Sigmoid colon (tissue), 7 donors: Measurements from ENCODE around the gene IRF2BP2. TPM values are rescaled to one million over a fixed set of nuclear protein-coding genes. Genes with fewer than 3 reads are reported as not detected.

Experiments
- DNase-seq: peaks from one replicate; pipeline ENCODE4 v3.0.0-alpha.2; 2019
- H3K27ac ChIP-seq, 4 donors: fragments of 200-600 bp; sonication (generic); one replicate each; pipeline ENCODE4 v1.5.1; 2016 to 2019; ENCODE audit warnings: mild to moderate bottlenecking in 1 of 4
- H3K27me3 ChIP-seq, 3 donors: fragments of 200-600 bp; sonication (generic); one replicate each; pipeline ENCODE4 v1.5.1; 2019; ENCODE audit warnings: mild to moderate bottlenecking in 1 of 3
- H3K36me3 ChIP-seq, 4 donors: fragments of 200-600 bp; sonication (generic); one replicate each; pipeline ENCODE4 v1.5.1; 2016 to 2019
- H3K4me1 ChIP-seq, 4 donors: fragments of 200-600 bp; sonication (generic); one replicate each; pipeline ENCODE4 v1.5.1; 2017 to 2019
- H3K4me3 ChIP-seq, 4 donors: fragments of 200-600 bp; sonication (generic); one replicate each; pipeline ENCODE4 v1.5.1; 2017 to 2019; ENCODE audit warnings: mild to moderate bottlenecking in 2 of 4, moderate library complexity in 1 of 4
- H3K9me3 ChIP-seq, 4 donors: fragments of 200-600 bp in 3 of 4; sonication (generic) in 3 of 4; one replicate each; pipeline versions ENCODE4 v1.5.1 to v1.6.1; 2013 to 2019
- EP300 ChIP-seq, 4 donors: sonication (generic); formaldehyde crosslinking; IDR thresholded peaks; one replicate each; pipeline ENCODE4 v1.6.1; 2017; ENCODE audit warnings: antibody characterized with exemption in 4 of 4
- POLR2A ChIP-seq, 2 donors: fragments of 450-650 bp; IDR thresholded peaks; one replicate each; pipeline ENCODE4 v1.6.1; 2016; ENCODE audit warnings: antibody characterized with exemption in 2 of 2, mild to moderate bottlenecking in 2 of 2, moderate library complexity in 2 of 2
- POLR2AphosphoS5 ChIP-seq, 4 donors: sonication (generic); formaldehyde crosslinking; IDR thresholded peaks; one replicate each; pipeline ENCODE4 v1.6.1; 2017; ENCODE audit warnings: antibody characterized with exemption in 4 of 4
- WGBS, 2 donors: extraction: QIAGEN DNeasy Blood & Tissue Kit; methylation state at CpG; one replicate each; pipeline ENCODE4 v1.1.7; 2013; 5-methylcytosine and 5-hydroxymethylcytosine counted together
- intact Hi-C: fragments of 100-400 bp; cut with DNase I; formaldehyde crosslinking; loops from one replicate; pipeline ENCODE4 v1.15.1; 2023
- polyA plus RNA-seq, 3 donors: library from polyadenylated mRNA; stranded (reverse); fragments of 200-250 nt; gene quantifications; one replicate each; pipeline ENCODE4 v1.2.3, GENCODE V29; 2013
- total RNA-seq, 4 donors: library from RNA; depleted of rRNA; stranded (reverse); fragments of >200 nt; gene quantifications; one replicate each; pipeline ENCODE4 v1.1.0, GENCODE V29; 2016
- TF ChIP-seq, protein P1 (sequence below), 4 experiments: fragments of 450-650 bp in 3 of 4; fragments of 200-600 bp in 1 of 4; IDR thresholded peaks; one replicate each; pipeline ENCODE4 v1.5.1; 2016 to 2019; ENCODE audit warnings: antibody characterized with exemption in 4 of 4, mild to moderate bottlenecking in 3 of 4, moderate library complexity in 2 of 4
- donor health status: healthy with polysubstance abuse.
- donor health status: Bipolar disorder and iron deficiency.
- donor health status: healthy.

The IRF2BP2 gene
- total and polyA plus RNA-seq, 7 donors = 39.1 to 86.9 (median 59.6) TPM

DNA sequence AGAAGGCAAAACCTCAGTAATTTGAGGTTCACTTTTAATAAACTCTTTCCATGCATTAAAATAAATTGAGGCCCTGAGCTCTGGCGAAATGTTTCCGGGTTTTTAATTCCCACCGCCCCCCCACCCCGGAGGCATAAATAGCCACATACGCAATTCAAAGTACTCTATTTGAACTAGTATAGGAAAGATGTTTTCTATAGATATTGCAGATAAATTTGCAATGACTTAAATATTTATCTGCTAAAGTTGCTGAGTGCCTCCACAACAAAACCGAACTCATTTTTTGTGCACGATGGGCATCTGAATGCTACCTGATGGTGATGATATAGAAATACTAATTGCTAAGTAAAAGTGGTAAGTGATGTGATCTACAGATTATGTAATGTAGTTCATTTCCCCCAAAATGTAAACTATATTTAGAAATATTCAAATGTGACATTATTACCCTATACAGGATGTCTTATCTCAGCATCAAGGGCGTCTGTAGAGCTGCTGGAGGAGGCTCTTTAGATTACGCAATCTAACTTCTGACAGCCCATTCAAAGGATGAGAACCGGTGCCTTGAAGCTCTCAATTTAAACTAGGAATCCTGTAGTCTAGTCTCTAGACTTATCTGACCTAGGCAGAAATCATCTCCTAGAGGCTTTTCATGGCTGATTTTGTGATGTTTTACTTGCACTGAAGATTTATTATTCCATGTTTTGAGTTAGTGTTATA, 8.5 kb downstream of the IRF2BP2 start:
- WGBS, 2 donors = 4 to 15% methylated on average over 10 of the region's 10 CpGs
- H3K36me3 ChIP-seq = peaks cover 0 to 9% (median 0%) of the 10 kb centered on the region in 4 donors
- TF ChIP-seq POLR2AphosphoS5 (IDR thresholded peaks at IDR 0.05) (peak; percentile 49 to 74 (median 62)), POLR2A (IDR thresholded peaks at IDR 0.05) (no peak), EP300 (IDR thresholded peaks at IDR 0.05) (peak in 1 of 4 donors; percentile 31)
- TF ChIP-seq, protein P1, sequence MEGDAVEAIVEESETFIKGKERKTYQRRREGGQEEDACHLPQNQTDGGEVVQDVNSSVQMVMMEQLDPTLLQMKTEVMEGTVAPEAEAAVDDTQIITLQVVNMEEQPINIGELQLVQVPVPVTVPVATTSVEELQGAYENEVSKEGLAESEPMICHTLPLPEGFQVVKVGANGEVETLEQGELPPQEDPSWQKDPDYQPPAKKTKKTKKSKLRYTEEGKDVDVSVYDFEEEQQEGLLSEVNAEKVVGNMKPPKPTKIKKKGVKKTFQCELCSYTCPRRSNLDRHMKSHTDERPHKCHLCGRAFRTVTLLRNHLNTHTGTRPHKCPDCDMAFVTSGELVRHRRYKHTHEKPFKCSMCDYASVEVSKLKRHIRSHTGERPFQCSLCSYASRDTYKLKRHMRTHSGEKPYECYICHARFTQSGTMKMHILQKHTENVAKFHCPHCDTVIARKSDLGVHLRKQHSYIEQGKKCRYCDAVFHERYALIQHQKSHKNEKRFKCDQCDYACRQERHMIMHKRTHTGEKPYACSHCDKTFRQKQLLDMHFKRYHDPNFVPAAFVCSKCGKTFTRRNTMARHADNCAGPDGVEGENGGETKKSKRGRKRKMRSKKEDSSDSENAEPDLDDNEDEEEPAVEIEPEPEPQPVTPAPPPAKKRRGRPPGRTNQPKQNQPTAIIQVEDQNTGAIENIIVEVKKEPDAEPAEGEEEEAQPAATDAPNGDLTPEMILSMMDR (IDR thresholded peaks at IDR 0.05) = no peak
- peaks cover 0 to 61% (median 53%) of the 10 kb centered on the region in 4 donors for H3K4me1 ChIP-seq
- no peak for DNase-seq
- no peaks in the 10 kb centered on the region for H3K27me3 ChIP-seq
- intact Hi-C loops = loop anchor here (2.0 kb wide), 1 partner anchor 57 kb away; no protein-coding TSS in a partner anchor
- peak overlapping the region in 1 of 4 donors; percentile 50 for H3K4me3 ChIP-seq
- H3K27ac ChIP-seq = peak overlapping the region; percentile 97 to 100 (median 100)
- no peaks in the 10 kb centered on the region for H3K9me3 ChIP-seq

DNA sequence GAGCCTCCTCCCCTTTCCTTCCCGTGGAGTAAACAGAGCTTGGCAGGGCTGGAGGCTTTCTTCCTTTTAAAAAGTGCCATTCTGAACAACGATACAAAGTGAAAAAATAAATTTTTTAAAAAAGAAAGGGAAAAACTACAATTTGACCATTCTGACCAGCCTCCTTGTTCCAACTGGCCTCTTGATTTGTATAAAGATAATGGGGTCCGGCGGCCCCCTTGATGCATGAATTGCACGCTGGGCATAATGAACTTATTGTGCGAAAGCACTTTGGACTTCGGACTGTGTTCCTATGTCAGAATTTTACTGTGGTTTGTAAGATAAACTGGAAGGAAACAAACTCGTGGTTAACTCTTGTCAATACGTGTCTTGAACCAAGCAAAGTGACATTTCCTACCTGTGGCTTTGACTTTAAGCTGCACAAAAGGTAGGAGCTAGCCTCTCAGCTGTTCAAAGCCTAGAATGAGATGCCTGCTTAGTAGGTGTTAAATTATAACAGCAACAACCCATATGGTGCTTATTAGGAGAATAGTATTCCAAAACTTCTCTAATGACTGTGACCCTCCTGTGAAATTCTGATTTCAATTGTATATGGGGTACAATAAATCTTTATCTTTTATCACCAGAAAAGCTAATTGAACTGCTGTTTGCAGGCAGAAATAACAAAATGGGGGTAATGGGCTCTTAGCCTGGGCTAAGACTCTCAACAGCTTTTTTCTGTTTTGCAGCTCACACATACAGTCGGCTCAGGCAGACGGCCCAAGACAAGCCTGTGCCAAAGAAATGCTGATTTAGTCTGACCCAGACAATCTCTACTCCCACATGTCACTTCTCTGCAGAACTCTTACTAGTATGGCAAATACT, 9.3 kb downstream of the IRF2BP2 start:
- Histone ChIP-seq H3K27ac (peak overlapping the region; percentile 97 to 100 (median 100)), H3K4me1 (peaks cover 0 to 61% (median 53%) of the 10 kb centered on the region in 4 donors), H3K27me3 (no peaks in the 10 kb centered on the region), H3K9me3 (no peaks in the 10 kb centered on the region), H3K4me3 (peak overlapping the region in 3 of 4 donors; percentile 47 to 51 (median 50)), H3K36me3 (peaks cover 0 to under 1% (median 0%) of the 10 kb centered on the region in 4 donors)
- WGBS, 2 donors = 1 to 3% methylated on average over 11 of the region's 11 CpGs
- DNase-seq = no peak
- TF ChIP-seq EP300 (IDR thresholded peaks at IDR 0.05) (no peak), POLR2AphosphoS5 (IDR thresholded peaks at IDR 0.05) (peak in 1 of 4 donors; percentile 5), POLR2A (IDR thresholded peaks at IDR 0.05) (peak in 1 of 2 donors; percentile 10)
- TF ChIP-seq, protein P1 (IDR thresholded peaks at IDR 0.05) = no peak
- intact Hi-C loops = loop anchor here (2.0 kb wide), 1 partner anchor 56 kb away; no protein-coding TSS in a partner anchor

DNA sequence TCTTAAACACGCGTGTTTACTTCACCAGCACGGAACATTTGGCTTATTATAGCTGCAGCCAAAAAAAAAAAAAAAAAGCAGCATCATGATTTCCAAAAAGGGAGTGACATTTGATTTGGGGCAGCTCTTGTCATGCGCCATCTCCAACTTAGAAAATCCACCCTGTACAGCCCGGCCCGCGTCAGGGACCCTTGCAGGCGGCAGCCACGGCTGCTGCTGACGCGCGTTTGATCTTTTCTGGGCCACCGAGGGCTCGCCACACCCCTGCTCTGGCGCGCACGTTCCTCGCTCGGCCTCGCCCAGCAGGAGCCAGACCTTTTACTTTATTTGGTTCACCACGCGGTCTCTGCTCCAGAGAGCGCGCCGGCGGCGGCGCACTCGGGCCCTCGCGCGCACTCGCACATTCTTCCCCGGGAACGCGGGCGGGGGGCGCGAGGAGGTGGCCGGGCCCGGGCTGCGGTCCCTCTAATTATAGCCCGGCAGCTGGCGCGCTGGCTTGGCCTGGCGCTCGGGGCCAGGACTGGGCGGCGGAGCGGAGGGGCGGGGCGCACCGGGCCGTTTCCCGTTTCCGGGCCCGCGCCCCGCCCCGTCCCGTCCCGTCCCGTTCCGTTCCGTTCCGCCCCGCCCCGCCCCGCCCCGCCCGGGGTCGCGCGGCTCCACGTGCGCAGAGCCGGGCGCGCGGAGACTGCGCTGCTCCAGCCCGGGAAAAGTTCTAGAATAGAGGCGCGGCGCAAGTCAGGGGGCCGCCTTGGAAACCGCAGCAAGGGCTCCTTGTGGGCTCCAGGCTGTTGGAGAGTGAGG, 10.2 kb downstream of the IRF2BP2 start:
- DNase-seq = peak; percentile 95
- WGBS, 2 donors = 0% methylated on average over 87 of the region's 87 CpGs
- Histone ChIP-seq H3K27me3 (no peaks in the 10 kb centered on the region), H3K36me3 (no peaks in the 10 kb centered on the region), H3K9me3 (no peaks in the 10 kb centered on the region), H3K27ac (peak overlapping the region; percentile 97 to 100 (median 100)), H3K4me3 (peak overlapping the region; percentile 36 to 51 (median 48)), H3K4me1 (peaks cover 0 to 61% (median 53%) of the 10 kb centered on the region in 4 donors)
- intact Hi-C loops = loop anchor here (1.0 to 2.0 kb wide), 2 partner anchors 15 to 55 kb away; no protein-coding TSS in a partner anchor
- TF ChIP-seq EP300 (IDR thresholded peaks at IDR 0.05) = peak; percentile 49 to 88 (median 86)
- TF ChIP-seq POLR2A (IDR thresholded peaks at IDR 0.05) = peak; percentile 53 to 64
- peak; percentile 77 to 85 (median 80) for TF ChIP-seq POLR2AphosphoS5 (IDR thresholded peaks at IDR 0.05)
- TF ChIP-seq, protein P1 (IDR thresholded peaks at IDR 0.05) = no peak
